HG03066 (cell line): Measurements from ENCODE around the gene DLEC1.
A peak's percentile ranks its signal among the peaks of the same experiment; 100 is the strongest.
"Not testable (repeated sequence)": the region's sequence is repeated elsewhere in the genome, so short reads cannot be mapped to it uniquely, and the experiment has no call there.

ENCODE experiments used
- ATAC-seq: cut with Tn5 transposase; IDR thresholded peaks from one replicate; pipeline ENCODE4 v1.9.1; 2021; ENCODE audit warnings: low read depth; ENCODE audit not compliant: unreplicated experiment

Gene DLEC1

GRCh38 chr3:38036906-38037305 lies 2.1 kb upstream of the DLEC1 start:
- ATAC-seq, result no peak

GRCh38 chr3:38038447-38038911 lies 529 bp upstream of the DLEC1 start:
- no peak for ATAC-seq

- ATAC-seq, result peak; percentile 47
Measured at GRCh38 chr3:38039899-38040261, 872 bp downstream of the DLEC1 start.

- no peak for ATAC-seq
Measured at GRCh38 chr3:38040401-38040800, 1.4 kb downstream of the DLEC1 start.

GRCh38 chr3:38043486-38043885 lies 4.5 kb downstream of the DLEC1 start:
- no peak for ATAC-seq

GRCh38 chr3:38046027-38046426 lies 7.0 kb downstream of the DLEC1 start:
- ATAC-seq, result no peak

- no peak for ATAC-seq
Measured at GRCh38 chr3:38046821-38047220, 7.8 kb downstream of the DLEC1 start.

- ATAC-seq, result no peak
Measured at GRCh38 chr3:38047896-38048295, 8.9 kb downstream of the DLEC1 start.

GRCh38 chr3:38049358-38050126 lies 10.5 kb downstream of the DLEC1 start:
- no peak for ATAC-seq

- ATAC-seq, result no peak
Measured at GRCh38 chr3:38051131-38051530, 12.1 kb downstream of the DLEC1 start.

- ATAC-seq, result not testable (repeated sequence)
Measured at GRCh38 chr3:38053286-38053685, 14.3 kb downstream of the DLEC1 start.

- ATAC-seq, result not testable (repeated sequence)
Measured at GRCh38 chr3:38053813-38054498, 14.9 kb downstream of the DLEC1 start.

- no peak for ATAC-seq
Measured at GRCh38 chr3:38054499-38055001, 15.5 kb downstream of the DLEC1 start.

GRCh38 chr3:38059148-38059547 lies 20.1 kb downstream of the DLEC1 start:
- no peak for ATAC-seq

GRCh38 chr3:38059591-38059990 lies 20.6 kb downstream of the DLEC1 start:
- no peak for ATAC-seq

GRCh38 chr3:38062809-38063208 lies 23.8 kb downstream of the DLEC1 start:
- ATAC-seq, result no peak

- ATAC-seq, result not testable (repeated sequence)
Measured at GRCh38 chr3:38064453-38064852, 25.4 kb downstream of the DLEC1 start.

GRCh38 chr3:38067508-38068233 lies 28.7 kb downstream of the DLEC1 start:
- no peak for ATAC-seq

- no peak for ATAC-seq
Measured at GRCh38 chr3:38070013-38070412, 31.0 kb downstream of the DLEC1 start.

- not testable (repeated sequence) for ATAC-seq
Measured at GRCh38 chr3:38077073-38077472, 38.1 kb downstream of the DLEC1 start.

GRCh38 chr3:38082296-38082695 lies 43.3 kb downstream of the DLEC1 start:
- ATAC-seq, result not testable (repeated sequence)
